Breast epithelium (tissue), 3 donors: ENCODE results near the gene PTPRN2.

Experiments used
- CTCF ChIP-seq, 3 donors: fragments of 450-650 bp; IDR thresholded peaks; one replicate each; pipeline ENCODE4 v1.5.1; 2016 to 2017; ENCODE audit warnings: antibody characterized with exemption in 3 of 3, mild to moderate bottlenecking in 3 of 3, moderate library complexity in 3 of 3
- POLR2A ChIP-seq: fragments of 450-650 bp; IDR thresholded peaks from one replicate; pipeline ENCODE4 v1.6.1; 2016; ENCODE audit warnings: antibody characterized with exemption, mild to moderate bottlenecking, moderate library complexity
- POLR2AphosphoS5 ChIP-seq, 3 donors: sonication (generic); formaldehyde crosslinking; IDR thresholded peaks; one replicate each; pipeline ENCODE4 v1.6.1; 2017; ENCODE audit warnings: antibody characterized with exemption in 3 of 3

DNA sequence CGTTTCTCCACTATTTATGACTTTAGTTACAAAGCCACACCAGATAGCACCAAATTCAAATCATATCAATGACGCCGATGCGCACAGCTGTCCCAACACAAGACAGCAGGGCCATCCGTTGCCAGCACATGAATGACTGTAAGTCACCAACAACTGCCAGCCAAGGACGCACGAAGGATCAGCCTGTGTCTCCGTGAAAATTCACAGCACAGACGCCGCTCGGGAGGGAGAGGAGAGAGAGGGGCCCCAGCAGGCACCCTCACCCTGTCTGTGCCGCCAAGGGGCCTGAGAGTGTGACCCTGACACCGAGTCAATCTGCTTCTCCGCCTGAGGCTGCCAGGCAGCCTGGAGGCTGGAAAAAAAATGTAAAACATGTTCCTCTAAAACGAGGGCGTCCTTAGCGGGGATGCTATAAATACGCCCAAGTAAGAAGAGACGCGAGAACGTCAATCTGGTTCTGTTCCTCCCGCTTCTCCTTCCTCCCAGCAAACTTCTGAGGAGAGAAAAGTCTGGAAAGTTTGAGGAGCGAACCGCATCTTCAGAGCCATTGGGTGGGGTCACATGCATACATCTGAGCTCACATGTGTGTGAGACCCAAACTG, 111.2 kb downstream of the PTPRN2 start:
- TF ChIP-seq CTCF (IDR thresholded peaks at IDR 0.05) (no peak), POLR2A (no peak), POLR2AphosphoS5 (IDR thresholded peaks at IDR 0.05) (no peak)
